Thymus (tissue), 11 donors: Measurements from ENCODE around the gene ALG6. TPM values are rescaled to one million over a fixed set of nuclear protein-coding genes. Genes with fewer than 3 reads are reported as not detected.
"Not testable (repeated sequence)": the region's sequence is repeated elsewhere in the genome, so short reads cannot be mapped to it uniquely, and the experiment has no call there.

ENCODE experiments used
- DNase-seq, 9 donors: peaks; one replicate each; pipeline ENCODE4 v3.0.0-alpha.2; 2013; ENCODE audit warnings: low spot score in 9 of 9, low read depth in 6 of 9, missing footprints in 1 of 9
- H3K27ac ChIP-seq, 2 donors: one replicate each; pipeline ENCODE4 v1.5.1; 2013; ENCODE audit warnings: control low read depth in 1 of 2, low read depth in 1 of 2, low read length in 1 of 2, mild to moderate bottlenecking in 1 of 2, moderate library complexity in 1 of 2
- H3K27me3 ChIP-seq, 2 donors: one replicate each; pipeline ENCODE4 v1.5.1; 2013; ENCODE audit warnings: low read length in 1 of 2; ENCODE audit not compliant: control insufficient read depth in 2 of 2, insufficient read depth in 1 of 2
- H3K36me3 ChIP-seq, 2 donors: one replicate each; pipeline ENCODE4 v1.5.1; 2013; ENCODE audit warnings: low read length in 1 of 2, mild to moderate bottlenecking in 1 of 2, moderate library complexity in 1 of 2; ENCODE audit not compliant: control insufficient read depth in 2 of 2, insufficient read depth in 2 of 2
- H3K4me1 ChIP-seq, 2 donors: one replicate each; pipeline ENCODE4 v1.5.1; 2013; ENCODE audit warnings: low read length in 2 of 2; ENCODE audit not compliant: control insufficient read depth in 2 of 2, insufficient read depth in 2 of 2
- H3K4me3 ChIP-seq, 2 donors: one replicate each; pipeline ENCODE4 v1.5.1; 2013; ENCODE audit warnings: low read length in 2 of 2, control low read depth in 1 of 2, mild to moderate bottlenecking in 1 of 2
- H3K9me3 ChIP-seq, 2 donors: one replicate each; pipeline ENCODE4 v1.5.1; 2013; ENCODE audit warnings: low read length in 1 of 2, mild to moderate bottlenecking in 1 of 2; ENCODE audit not compliant: control insufficient read depth in 2 of 2, insufficient read depth in 1 of 2
- WGBS: extraction: QIAGEN DNeasy Blood & Tissue Kit; methylation state at CpG from one replicate; pipeline ENCODE4 v1.1.7; 2013; 5-methylcytosine and 5-hydroxymethylcytosine counted together
- polyA plus RNA-seq: library from polyadenylated mRNA; stranded (reverse); fragments of 200-250 nt; gene quantifications from one replicate; pipeline ENCODE4 v1.2.3, GENCODE V29; 2013
- total RNA-seq: library from RNA; stranded (reverse); fragments of 120-200 nt; gene quantifications from one replicate; pipeline ENCODE4 v1.2.4, GENCODE V29; 2013
- donor health status: healthy.

Gene ALG6
- total and polyA plus RNA-seq, 2 donors, result 23.9 to 52.2 TPM

DNA sequence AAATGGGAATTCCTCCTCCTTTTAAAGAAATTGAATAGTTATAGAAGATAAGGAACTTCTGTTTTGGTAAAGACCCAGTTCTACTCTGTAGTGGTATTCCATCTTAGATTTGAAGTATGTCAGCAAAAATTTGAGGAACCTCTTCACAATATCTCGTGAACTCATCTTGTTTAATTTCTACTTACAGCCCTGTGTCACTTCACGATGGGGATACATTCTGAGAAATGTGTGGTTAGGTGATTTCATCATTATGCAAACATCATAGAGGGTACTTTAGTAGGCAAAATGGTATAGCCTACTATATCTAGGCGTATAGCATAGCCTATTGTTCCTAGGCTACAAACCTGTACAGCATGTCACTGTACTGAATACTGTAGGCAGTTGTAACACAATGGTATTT lies 36.0 kb downstream of the ALG6 start:
- 58% methylated on average over 3 of the region's 3 CpGs for WGBS
- Histone ChIP-seq H3K36me3 (peaks cover 4 to 14% of the 10 kb centered on the region in 2 donors), H3K9me3 (no peaks in the 10 kb centered on the region), H3K27me3 (no peaks in the 10 kb centered on the region), H3K4me3 (no peak overlapping the region), H3K4me1 (no peaks in the 10 kb centered on the region), H3K27ac (no peak overlapping the region)
- DNase-seq, result no peak

DNA sequence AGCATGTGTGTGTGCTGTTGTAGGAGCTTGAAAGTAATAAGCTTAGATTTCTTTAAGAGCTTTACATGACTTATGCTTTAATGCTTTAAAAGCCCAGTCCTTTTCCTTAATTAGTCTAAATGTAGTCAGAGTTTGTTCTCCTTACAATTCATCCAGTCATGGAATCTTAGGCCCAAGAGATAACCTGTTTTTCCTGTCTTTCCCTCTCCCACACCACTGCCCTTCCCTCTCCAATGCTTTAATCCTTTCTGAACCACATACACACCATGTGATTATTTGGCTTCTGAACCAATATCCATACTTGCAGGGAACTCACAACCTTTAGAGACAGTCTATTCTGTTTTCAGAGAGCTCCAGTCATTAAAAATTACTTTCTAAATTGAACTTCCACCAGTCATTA lies 37.6 kb downstream of the ALG6 start:
- Histone ChIP-seq H3K27me3 (no peaks in the 10 kb centered on the region), H3K27ac (no peak overlapping the region), H3K9me3 (no peaks in the 10 kb centered on the region), H3K36me3 (peaks cover 0 to 18% of the 10 kb centered on the region in 2 donors), H3K4me1 (no peaks in the 10 kb centered on the region), H3K4me3 (no peak overlapping the region)
- no peak for DNase-seq

DNA sequence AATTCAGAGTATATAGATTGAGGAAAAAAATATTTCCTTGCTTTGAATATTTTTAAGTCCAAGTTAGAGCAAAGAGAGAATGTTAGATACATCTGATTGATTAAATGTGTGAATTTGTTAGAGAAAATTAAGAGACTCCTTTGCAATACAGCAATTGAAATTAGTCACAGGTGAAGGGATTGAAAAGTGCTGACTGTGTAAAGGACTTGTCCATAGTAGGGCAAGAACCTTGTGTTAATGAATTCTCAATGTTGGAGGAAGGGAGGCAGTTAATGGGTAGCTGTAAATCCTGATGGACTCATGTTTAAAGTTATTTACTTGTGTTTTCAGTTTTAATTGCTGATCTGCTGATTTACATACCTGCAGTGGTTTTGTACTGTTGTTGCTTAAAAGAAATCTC lies 38.6 kb downstream of the ALG6 start:
- Histone ChIP-seq H3K27ac (no peak overlapping the region), H3K4me1 (no peaks in the 10 kb centered on the region), H3K36me3 (peaks cover 0 to 18% of the 10 kb centered on the region in 2 donors), H3K4me3 (no peak overlapping the region), H3K9me3 (no peaks in the 10 kb centered on the region), H3K27me3 (no peaks in the 10 kb centered on the region)
- no peak for DNase-seq

DNA sequence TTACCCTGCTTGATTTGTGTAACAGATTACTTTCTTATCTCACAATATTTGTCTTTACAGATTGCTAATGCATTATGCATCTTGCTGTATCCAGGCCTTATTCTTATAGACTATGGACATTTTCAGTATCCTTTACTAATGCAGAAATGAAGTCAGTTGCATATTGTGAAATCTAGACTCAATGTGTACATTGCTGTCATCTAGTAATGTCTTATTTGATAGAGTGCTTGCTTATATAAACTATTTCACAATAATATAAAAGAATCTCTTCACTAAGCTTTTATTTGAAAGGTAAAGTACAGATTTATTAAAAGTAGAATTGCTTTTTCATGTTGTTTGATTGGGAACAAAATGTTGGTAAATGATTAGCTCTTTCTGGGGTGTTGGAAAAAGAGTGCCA lies 39.6 kb downstream of the ALG6 start:
- Histone ChIP-seq H3K4me3 (no peak overlapping the region), H3K4me1 (no peaks in the 10 kb centered on the region), H3K27ac (no peak overlapping the region), H3K9me3 (no peaks in the 10 kb centered on the region), H3K27me3 (no peaks in the 10 kb centered on the region), H3K36me3 (peaks cover 0 to 22% of the 10 kb centered on the region in 2 donors)
- DNase-seq, result no peak

DNA sequence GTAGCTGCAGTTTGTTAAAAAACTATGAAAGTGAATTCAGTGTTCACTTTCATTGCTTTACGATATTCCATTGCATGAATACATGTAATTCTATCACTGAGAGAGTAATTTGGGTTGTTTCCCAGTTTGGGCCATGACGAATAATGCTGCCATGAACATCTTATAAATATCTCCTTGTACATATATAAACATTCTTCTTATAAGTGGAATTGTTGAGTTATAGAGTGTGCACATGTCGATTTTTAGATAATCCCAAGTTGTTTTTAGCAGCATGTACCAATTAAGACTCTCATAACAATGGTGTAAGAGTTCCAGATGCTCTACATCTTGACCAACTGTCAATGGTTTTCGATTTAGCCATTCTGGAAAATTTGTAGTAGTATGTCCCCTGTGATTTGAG lies 40.9 kb downstream of the ALG6 start:
- Histone ChIP-seq H3K36me3 (peaks cover 0 to 29% of the 10 kb centered on the region in 2 donors), H3K27ac (no peak overlapping the region), H3K27me3 (no peaks in the 10 kb centered on the region), H3K9me3 (no peaks in the 10 kb centered on the region), H3K4me3 (no peak overlapping the region), H3K4me1 (no peaks in the 10 kb centered on the region)
- 97% methylated on average over 4 of the region's 4 CpGs for WGBS
- DNase-seq, result no peak

DNA sequence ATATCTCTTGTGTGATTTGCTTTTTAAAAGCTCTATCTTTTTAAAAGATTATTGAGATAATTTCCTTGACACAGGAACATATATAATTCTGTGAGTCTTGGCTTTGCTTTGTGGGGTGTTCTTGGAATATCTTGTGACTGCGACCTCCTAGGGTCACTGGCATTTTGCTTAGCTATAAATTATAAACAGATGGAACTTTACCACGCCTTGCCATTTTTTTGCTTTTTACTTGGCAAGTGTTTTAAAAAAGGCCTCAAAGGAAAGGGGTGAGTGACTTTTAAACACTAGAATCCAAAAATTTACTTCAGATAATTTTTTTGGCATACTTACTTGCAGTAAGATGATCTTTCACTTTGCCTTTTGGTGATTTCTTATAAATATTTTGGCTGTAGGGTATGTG lies 43.6 kb downstream of the ALG6 start:
- Histone ChIP-seq H3K4me1 (no peaks in the 10 kb centered on the region), H3K4me3 (no peak overlapping the region), H3K36me3 (peaks cover 0 to 31% of the 10 kb centered on the region in 2 donors), H3K27ac (no peak overlapping the region), H3K9me3 (no peaks in the 10 kb centered on the region), H3K27me3 (no peaks in the 10 kb centered on the region)
- 93% methylated on average over 2 of the region's 2 CpGs for WGBS
- DNase-seq, result no peak

DNA sequence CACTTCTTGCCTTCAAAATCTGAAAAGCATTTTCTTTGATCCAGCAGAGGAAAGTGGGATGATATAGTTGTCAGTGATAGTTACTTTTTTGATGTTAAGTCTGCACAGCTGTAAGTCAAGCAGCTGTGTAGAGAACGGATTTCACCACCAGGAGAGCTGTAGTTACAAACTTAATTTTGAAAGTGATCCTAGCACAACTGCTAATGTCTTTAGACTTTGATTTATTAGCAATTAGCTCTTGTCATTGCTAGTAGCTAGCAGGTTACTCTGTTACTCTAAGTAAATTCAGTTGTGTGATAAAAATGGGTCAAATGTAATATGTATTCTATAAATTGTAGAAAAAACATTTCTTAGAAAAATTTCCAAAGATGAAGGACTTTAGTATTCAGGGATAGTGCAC lies 46.0 kb downstream of the ALG6 start:
- Histone ChIP-seq H3K27ac (no peak overlapping the region), H3K4me1 (no peaks in the 10 kb centered on the region), H3K27me3 (no peaks in the 10 kb centered on the region), H3K4me3 (no peak overlapping the region), H3K36me3 (peaks cover 0 to 27% of the 10 kb centered on the region in 2 donors), H3K9me3 (no peaks in the 10 kb centered on the region)
- WGBS, result 96% methylated on average over 1 of the region's 1 CpG
- no peak for DNase-seq

DNA sequence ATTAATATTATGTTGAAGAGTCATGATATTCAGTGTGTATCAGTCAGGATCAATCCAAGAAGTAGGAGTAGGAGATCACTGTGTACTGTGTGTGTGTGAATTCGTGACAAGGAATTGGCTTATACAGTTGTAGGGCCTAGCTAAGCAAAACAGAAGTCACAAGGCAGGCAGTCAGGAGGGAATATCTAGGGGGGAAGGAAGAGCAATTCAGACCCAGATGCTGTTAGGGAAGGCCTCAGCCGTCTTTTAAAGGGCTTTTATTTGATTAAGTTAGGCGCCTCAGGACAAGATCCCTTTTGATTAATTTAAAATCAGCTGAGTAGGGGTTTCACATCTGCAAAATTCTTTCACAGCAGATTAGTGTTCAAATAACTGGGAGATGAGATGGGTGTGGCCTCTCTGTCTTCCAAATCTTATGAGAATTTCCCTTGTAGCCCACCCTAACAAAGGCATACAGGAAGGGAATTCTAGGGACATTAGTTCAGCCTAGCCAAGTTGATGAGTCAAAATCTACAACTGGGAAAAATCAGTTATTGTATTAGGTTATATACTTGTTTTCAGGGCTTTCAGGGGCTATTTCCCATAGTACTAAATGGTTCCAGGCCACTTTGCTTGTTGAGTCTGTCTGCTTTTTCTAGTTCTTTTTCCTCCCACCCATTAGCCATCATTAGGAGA lies 47.4 kb downstream of the ALG6 start:
- Histone ChIP-seq H3K4me3 (no peak overlapping the region), H3K4me1 (no peaks in the 10 kb centered on the region), H3K36me3 (peaks cover 0 to 27% of the 10 kb centered on the region in 2 donors), H3K27ac (no peak overlapping the region), H3K9me3 (no peaks in the 10 kb centered on the region), H3K27me3 (no peaks in the 10 kb centered on the region)
- 97% methylated on average over 3 of the region's 3 CpGs for WGBS
- no peak for DNase-seq

DNA sequence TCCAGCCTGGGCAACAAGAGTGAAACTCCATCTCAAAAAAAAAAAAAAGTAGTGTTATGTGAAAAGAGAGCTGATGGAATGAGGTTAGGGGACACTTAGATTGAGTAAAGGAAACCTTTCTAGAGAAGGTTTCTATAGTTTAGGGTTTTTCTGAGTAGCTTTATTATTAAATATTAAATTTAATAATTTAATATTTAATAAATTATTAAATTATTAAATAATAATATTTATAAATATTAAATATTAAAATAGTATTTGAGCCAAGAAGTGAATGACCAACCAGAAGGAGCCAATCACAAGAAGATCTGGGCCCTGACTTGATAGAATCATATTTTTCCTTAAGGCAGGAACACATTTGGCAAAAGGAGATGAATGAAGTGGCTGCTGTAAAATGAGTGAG lies 50.7 kb downstream of the ALG6 start:
- DNase-seq, result no peak
- Histone ChIP-seq H3K4me1 (no peaks in the 10 kb centered on the region), H3K27ac (no peak overlapping the region), H3K4me3 (no peak overlapping the region), H3K9me3 (no peaks in the 10 kb centered on the region), H3K27me3 (no peaks in the 10 kb centered on the region), H3K36me3 (peaks cover 0 to 16% of the 10 kb centered on the region in 2 donors)

DNA sequence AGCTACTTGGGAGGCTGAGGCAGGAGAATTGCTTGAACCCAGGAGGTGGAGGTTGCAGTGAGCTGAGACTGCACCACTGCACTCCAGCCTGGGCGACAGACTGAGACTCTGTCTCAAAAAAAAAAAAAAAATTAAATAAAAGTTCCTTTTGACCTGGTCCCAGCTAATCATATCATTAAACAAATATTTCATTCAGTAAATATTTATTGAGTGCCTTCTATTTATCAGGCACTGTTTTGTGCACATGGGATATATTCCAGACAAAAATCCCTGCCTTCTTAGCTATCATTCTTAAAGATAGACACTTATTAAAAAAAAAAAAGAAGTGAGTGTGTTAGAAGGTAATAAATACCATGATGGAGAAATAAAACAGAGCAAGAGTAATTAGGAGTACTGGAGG lies 53.3 kb downstream of the ALG6 start:
- not testable (repeated sequence) for DNase-seq, H3K27ac ChIP-seq, H3K36me3 ChIP-seq, H3K9me3 ChIP-seq, H3K4me3 ChIP-seq, H3K4me1 ChIP-seq, H3K27me3 ChIP-seq
- WGBS, result 96% methylated on average over 1 of the region's 1 CpG
